Middle frontal gyrus (tissue), 1 donor: Measurements from ENCODE around the gene CAPN15.

ENCODE experiments used
- DNase-seq: peaks from one replicate; pipeline ENCODE4 v3.0.0-alpha.2; 2015; ENCODE audit warnings: low spot score; ENCODE audit errors: extremely low spot score

CAPN15 gene

GRCh38 chr16:525520-526180, 1.9 kb upstream of the CAPN15 start:
- DNase-seq, result no peak

GRCh38 chr16:526181-527014, 1.1 kb upstream of the CAPN15 start:
- DNase-seq, result no peak

DNA sequence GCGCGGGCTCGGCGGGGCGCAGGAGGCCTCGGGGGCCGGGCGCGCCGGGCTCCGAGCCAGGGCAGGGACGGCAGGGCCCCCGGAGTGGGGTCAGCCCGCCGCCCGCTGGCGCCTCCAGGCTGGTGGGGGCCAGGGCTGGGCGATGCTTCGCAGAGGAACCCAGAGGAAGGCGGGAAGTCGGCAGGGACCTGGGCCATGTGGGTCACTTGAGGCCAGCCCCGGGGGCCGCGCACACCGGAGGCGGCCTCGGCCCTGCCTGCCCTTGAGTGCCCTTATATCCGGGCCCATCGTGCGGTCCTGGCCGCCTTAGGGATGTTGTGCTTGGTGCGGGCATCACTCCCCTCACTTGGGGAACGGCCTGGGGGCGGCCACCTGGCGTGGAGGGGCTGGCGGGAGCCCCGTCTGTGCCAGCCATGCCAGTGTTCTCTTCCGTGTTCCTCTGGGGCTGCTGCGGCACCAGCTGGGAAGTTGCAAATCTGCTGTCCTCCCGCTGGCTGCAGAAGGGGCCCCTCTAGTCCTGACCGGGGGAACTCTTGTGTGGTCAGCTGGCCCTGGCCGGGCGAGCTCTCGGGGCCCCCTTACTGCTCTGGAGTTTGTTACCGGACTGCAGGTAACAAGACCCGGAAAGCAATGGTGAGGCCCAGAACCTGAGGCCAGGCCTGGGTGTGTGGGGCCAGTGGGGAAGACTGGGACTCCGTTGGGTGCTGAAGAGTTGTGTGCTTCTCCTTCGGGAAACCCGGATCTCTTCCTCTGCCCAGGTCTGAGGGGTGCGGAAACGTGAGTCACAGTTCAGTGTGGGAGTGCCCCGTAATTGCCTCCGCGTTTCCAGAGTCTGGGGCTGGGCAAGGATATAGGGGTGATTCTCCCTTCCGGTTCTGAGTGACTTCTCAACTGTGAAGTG, 849 bp downstream of the CAPN15 start:
- DNase-seq, result no peak

DNA sequence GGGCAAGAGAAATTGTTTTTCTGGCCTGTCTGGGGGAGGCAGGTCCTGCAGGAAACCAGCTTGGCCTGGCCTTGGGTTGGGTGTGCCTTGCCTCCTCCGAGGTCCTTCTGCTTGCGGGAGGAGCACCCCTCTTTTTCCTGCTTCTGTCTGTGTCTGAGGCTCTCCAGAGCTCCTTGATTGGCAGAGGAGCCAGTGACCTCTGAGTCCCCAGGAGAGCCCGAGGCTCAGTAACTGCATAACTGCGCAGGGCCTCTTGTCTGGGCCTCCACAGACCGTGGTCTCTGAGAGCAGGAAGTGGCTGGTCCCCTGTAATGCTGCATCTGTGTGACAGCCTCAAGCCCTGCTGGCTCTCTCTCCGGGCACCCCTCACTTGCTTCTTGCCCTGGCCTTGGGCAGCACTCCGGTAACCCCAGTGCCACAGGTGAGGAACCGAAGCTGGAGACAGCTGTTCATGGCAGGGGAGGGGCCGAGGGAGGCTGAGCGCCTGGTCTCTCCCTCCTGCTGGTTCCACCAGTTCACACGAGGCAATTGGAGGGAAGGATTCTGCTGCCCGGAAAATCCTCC, 1.6 kb downstream of the CAPN15 start:
- no peak for DNase-seq

- no peak for DNase-seq
Observed at GRCh38 chr16:530111-530817, 2.8 kb downstream of the CAPN15 start.

DNA sequence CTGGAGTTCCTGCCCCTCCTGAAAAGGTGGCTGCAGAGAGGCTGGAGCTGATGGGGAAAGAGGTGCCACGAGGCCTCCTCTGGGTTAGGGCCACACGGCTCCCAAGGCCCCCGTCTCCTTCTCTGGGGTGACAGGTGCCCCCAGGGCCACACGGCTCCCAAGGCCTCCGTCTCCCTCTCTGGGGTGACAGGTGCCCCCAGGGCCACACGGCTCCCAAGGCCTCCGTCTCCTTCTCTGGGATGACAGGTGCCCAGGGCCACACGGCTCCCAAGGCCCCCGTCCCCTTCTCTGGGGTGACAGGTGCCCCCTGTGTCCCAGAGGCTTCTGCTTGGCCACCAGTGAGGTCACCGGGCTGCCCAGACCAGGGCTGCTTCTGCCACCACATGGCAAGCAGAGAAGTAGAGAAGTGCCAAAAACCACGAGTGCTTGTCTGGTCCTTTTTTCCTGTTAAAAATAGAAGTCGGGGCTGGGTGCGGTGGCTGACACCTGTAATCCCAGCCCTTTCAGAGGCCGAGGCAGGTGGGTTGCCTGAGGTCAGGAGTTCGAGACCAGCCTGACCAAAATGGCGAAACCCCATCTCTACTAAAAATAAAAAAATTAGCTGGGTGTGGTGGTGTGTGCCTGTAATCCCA, 4.1 kb downstream of the CAPN15 start:
- DNase-seq, result no peak

- no peak for DNase-seq
Observed at GRCh38 chr16:533391-534123, 6.0 kb downstream of the CAPN15 start.

DNA sequence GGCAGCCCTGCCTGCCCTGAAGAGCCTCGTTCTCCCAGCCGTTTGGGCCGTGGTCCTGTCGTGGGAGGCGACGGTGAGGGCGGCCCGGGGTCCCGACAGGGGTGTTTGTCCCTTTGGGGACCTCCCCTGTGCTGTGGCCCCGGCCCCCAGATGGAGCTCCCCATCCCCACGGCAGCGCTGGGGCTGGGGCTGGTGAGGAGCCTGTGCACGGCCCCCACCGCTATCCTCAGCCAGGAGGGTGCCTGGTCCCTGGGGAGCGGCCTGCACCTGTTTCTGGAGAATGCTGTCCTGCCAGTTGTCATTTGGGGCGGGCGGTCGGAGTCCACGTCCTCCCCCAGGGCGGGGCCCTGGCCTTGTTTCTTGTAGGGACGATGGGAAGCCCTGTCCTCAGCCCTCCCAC, 6.6 kb downstream of the CAPN15 start:
- no peak for DNase-seq

DNA sequence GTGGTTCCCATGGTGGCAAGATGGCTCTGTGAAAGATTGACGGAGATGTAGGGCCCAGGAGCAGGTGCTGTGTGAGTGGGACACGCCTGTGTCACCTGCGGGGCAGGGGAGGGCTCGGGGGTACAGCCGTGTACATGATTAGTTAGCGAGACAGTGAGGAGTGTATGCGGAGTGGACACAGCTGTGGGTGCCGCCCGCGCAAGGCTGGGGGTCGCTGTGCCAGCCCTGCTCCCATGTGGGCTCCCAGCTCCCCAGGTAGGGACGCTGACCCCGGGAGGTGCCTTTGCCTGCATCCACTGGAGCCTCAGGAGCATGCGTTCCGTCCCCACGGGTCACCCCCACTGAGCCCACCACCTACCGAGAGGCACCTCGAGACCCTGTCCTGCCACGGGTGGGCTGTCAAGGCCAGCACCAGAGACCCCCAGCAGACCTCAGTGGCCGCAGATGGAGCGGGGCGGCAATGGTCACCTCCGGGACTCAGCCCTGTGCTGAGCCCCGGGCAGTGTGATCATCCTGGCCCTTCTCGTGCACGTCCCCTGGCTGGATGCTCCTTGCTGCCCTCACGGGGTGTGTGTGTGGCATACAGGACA, 7.4 kb downstream of the CAPN15 start:
- DNase-seq, result no peak

- no peak for DNase-seq
Observed at GRCh38 chr16:535446-536405, 8.2 kb downstream of the CAPN15 start.

DNA sequence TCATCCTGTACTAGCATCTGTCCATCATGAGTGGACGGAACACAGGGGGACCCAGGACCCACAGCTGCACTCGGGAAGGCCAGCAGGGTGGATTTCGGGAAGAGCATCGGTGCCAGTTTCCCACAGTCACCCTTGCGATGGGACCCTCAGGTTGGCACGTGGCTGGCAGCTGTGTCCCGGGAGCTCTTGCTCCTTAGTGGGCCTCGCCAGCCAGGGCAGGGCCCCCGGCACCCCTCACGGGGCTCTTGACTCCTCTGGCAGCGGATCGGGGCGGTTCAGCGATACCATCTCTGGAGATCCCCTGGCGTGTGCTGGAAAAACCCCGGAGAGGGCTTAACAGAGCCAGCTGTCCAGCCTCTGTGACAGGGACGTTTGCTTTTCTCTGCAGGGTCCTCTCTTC, 9.2 kb downstream of the CAPN15 start:
- DNase-seq, result no peak

DNA sequence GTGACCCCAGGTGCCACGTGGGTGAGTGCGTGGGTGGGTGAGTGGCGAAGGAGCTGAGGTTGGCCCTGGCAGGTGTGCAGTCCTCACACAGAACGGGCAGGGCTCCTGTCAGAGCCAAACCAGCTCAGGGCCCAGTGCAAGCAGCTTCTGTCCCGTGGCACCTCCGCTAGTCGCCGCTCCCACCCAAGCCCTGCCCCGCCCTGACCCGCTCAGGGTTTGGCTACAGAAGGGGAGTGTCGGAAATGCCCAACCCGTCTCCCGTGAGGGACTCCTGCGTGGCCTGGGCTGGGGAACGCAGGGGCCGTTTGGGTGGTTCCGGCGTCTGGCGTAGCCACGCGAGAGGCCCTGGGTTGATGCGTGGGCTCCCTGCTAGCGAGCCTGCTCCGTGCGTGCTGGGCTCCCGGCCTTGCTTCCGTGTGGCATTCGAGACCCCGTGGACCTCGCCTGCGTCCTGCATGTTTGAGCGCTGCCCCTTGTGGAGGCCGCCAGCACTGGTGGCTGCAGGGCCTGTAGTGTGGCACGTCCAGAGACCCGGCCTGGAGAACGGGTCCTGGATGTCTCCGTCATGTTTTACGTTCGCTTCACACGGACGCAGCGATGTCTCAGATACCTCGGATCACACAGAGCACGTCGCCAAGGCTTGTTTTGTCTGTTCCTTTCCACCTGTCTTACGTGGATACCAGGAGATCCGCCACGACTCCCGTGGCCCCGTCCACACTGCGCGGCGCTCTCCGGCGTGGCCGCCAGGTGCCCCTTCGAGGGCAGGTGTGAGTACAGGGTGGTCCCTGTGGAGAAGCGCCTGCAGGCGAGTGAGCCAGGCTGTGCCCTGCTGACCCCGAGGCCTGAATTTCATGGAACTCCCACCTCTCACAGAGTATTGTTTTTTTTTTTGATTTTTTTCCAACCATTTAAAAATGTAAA, 10.2 kb downstream of the CAPN15 start:
- DNase-seq, result no peak

- no peak for DNase-seq
Observed at GRCh38 chr16:539901-540530, 12.5 kb downstream of the CAPN15 start.

DNA sequence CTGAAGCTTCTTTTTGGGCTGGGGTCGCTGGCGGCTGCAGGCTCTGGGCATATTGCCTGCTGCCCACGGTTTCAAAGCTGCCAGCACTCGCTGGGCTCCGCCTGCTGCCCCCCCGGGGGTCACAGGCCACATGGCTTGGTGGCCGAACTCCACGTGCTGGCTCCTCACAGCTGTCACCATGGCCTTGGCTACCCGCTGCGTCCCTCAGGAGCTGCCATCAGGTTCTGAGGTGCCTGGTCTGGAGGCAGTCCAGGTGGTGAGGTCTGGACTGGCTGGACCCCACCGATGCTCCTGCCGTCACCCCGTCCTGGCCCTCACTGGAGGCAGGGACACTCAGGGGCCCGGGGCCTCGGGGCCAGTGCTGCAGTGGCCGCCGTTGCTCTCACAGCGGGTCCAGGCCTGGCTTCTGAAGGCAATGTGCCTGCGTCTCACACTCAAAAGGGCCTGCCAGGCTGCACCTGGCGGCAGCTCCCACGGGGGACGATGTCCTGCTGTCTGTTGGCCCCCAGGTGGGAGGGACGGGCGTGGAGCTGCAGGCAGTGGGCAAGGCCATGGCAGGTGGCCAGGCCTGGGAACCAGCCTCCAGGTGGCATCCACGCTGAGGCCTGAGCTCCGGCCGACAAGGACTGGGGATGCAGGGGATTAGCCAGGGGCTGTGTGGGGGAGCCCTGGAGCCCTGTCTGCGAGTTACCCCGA, 13.3 kb downstream of the CAPN15 start:
- no peak for DNase-seq

DNA sequence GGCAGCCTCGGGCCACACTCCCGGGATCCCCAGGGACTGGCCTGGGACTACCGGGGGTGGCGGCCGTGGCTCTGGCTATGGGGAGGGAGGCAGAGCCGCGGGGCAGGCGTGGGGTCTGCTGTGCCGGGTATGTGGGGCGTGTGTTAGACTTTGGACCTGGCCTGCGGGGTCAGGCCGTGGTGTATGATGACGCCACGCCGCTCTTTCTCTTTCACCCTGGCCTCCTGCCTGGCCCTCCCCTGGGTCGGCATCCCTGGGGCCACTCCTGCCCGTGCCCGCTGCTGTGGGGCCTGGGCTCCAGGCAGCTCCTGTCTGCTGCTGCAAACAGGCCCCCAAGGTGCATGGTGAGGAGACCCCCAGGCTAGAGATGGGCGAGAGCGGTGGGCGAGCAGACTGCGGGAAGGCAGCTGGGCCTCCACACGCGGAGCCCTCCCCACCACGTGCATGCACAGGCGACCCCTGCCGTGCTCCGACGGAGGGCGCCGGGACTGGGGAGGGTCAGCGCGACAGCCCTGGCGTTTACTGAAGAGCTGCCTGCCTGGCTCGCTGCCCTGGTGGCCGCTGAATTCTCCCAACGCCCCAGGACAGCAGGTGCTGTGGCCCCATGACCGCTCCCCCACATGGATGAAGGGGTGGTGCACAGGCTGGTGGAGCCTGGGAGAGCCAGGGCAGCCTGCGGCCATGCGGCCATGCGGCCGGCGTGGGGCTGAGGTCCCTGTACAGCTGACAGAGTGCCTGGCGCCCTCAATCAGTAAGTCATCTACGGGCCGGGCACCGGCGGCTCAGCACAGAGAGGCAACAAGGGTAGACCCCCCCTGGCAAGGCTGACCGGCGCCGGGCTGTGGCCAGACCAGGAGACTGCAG, 16.0 kb downstream of the CAPN15 start:
- DNase-seq, result no peak
